ENCODE results near the gene ADORA2B.
"Not testable (repeated sequence)": the region's sequence is repeated elsewhere in the genome, so short reads cannot be mapped to it uniquely, and the experiment has no call there.

ADORA2B gene

DNA sequence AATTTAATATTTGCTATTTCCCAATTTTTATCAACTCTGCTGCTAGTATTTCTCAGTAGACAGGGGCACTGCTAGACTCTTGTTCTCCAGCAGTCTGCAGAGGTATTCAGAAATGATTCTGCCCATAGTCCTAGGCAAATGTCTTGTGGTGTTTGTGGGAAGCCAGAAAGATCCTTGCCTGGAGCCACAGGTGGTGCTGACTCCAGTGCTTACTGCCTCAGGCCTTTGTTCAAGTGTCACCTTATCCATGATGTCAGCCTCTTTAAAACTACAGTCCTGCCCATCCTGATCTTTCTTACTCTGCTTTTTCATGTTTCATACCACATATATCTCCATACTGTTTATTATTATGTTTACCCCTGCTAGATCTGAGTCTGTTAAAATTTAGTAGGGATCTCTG, 28.1 kb downstream of the ADORA2B start:
- Histone ChIP-seq H3K36me3 (replicated peaks; ENCODE audit: low read depth, low read length) (no peaks in the 10 kb centered on the region), H3K4me1 (ENCODE audit: low read length) (no peaks in the 10 kb centered on the region), H2AFZ (ENCODE audit: low read depth, low read length) (no peak overlapping the region), H3K4me2 (ENCODE audit: low read length) (no peak overlapping the region), H3K27me3 (ENCODE audit: low read depth, low read length) (peaks cover 17% of the 10 kb centered on the region), H3K4me3 (ENCODE audit: low read length) (no peak overlapping the region), H4K20me1 (ENCODE audit: insufficient read depth, low read length) (no peaks in the 10 kb centered on the region), H3K9ac (ENCODE audit: low read length) (no peak overlapping the region), H3K9me3 (ENCODE audit: insufficient read depth, low read length) (no peaks in the 10 kb centered on the region), H3K79me2 (ENCODE audit: low read length) (no peaks in the 10 kb centered on the region), H3K27ac (ENCODE audit: low read length) (no peak overlapping the region)
- TF ChIP-seq, protein P1, sequence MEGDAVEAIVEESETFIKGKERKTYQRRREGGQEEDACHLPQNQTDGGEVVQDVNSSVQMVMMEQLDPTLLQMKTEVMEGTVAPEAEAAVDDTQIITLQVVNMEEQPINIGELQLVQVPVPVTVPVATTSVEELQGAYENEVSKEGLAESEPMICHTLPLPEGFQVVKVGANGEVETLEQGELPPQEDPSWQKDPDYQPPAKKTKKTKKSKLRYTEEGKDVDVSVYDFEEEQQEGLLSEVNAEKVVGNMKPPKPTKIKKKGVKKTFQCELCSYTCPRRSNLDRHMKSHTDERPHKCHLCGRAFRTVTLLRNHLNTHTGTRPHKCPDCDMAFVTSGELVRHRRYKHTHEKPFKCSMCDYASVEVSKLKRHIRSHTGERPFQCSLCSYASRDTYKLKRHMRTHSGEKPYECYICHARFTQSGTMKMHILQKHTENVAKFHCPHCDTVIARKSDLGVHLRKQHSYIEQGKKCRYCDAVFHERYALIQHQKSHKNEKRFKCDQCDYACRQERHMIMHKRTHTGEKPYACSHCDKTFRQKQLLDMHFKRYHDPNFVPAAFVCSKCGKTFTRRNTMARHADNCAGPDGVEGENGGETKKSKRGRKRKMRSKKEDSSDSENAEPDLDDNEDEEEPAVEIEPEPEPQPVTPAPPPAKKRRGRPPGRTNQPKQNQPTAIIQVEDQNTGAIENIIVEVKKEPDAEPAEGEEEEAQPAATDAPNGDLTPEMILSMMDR (IDR thresholded peaks at IDR 0.05; ENCODE audit: low read depth, low read length): no peak
- TF ChIP-seq EZH2phosphoT487 (IDR thresholded peaks at IDR 0.05; ENCODE audit: low read depth): no peak

DNA sequence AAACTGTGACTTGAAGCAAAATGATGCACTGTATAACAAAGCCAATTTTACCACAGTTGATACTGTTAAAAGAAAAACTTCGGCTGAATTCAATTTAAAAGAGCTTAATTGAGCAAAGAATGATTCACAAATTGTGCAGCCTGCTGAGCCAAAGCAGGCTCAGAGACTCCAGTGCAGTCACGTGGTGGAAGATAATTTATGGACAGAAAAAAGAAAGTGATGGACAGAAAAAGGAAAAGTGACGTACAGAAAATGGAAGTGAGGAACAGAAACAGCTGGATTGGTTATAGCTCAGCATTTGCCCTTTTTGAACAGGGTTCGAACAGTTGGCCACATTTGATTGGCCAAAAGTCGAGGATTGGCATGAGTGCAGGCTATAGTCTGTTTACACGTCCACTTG, 28.9 kb downstream of the ADORA2B start:
- no peaks in the 10 kb centered on the region for H3K9me3 ChIP-seq (ENCODE audit: insufficient read depth, low read length)
- TF ChIP-seq, protein P1 (IDR thresholded peaks at IDR 0.05; ENCODE audit: low read depth, low read length): no peak
- TF ChIP-seq EZH2phosphoT487 (IDR thresholded peaks at IDR 0.05; ENCODE audit: low read depth): no peak
- H3K4me2 ChIP-seq (ENCODE audit: low read length): no peak overlapping the region
- H3K79me2 ChIP-seq (ENCODE audit: low read length): no peaks in the 10 kb centered on the region
- H3K9ac ChIP-seq (ENCODE audit: low read length): no peak overlapping the region
- H3K27ac ChIP-seq (ENCODE audit: low read length): no peak overlapping the region
- no peak overlapping the region for H2AFZ ChIP-seq (ENCODE audit: low read depth, low read length)
- no peaks in the 10 kb centered on the region for H3K4me1 ChIP-seq (ENCODE audit: low read length)
- no peak overlapping the region for H3K4me3 ChIP-seq (ENCODE audit: low read length)
- H3K27me3 ChIP-seq (ENCODE audit: low read depth, low read length): peaks cover 11% of the 10 kb centered on the region
- no peaks in the 10 kb centered on the region for H3K36me3 ChIP-seq (replicated peaks; ENCODE audit: low read depth, low read length)
- no peaks in the 10 kb centered on the region for H4K20me1 ChIP-seq (ENCODE audit: insufficient read depth, low read length)

DNA sequence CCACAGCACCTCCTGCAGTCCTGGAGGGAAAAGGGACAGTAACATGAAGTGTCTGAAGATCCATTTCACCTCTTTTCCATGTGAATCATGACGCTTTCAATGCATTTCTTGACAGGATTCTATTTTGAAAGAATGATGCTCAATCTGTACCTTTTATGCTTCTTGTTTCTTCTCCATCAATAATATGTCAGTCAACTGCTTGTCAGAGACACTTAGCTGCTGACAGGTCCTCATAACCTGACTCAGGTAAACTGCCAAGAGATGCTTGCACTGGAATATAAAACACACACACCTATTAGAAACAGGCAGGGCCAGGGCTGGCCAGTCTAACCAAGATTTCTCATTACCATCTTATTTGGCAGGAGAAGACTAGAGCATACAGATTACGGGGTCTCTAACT, 33.0 kb downstream of the ADORA2B start:
- Histone ChIP-seq H4K20me1 (ENCODE audit: insufficient read depth, low read length) (peaks cover 15% of the 10 kb centered on the region), H3K27me3 (ENCODE audit: low read depth, low read length) (no peaks in the 10 kb centered on the region), H3K79me2 (ENCODE audit: low read length) (no peaks in the 10 kb centered on the region), H2AFZ (ENCODE audit: low read depth, low read length) (no peak overlapping the region), H3K4me2 (ENCODE audit: low read length) (no peak overlapping the region), H3K9ac (ENCODE audit: low read length) (no peak overlapping the region), H3K9me3 (ENCODE audit: insufficient read depth, low read length) (no peaks in the 10 kb centered on the region), H3K36me3 (replicated peaks; ENCODE audit: low read depth, low read length) (peaks cover 6% of the 10 kb centered on the region), H3K27ac (ENCODE audit: low read length) (no peak overlapping the region), H3K4me1 (ENCODE audit: low read length) (peaks cover 17% of the 10 kb centered on the region), H3K4me3 (ENCODE audit: low read length) (no peak overlapping the region)
- no peak for TF ChIP-seq EZH2phosphoT487 (IDR thresholded peaks at IDR 0.05; ENCODE audit: low read depth)
- TF ChIP-seq, protein P1 (IDR thresholded peaks at IDR 0.05; ENCODE audit: low read depth, low read length): no peak

DNA sequence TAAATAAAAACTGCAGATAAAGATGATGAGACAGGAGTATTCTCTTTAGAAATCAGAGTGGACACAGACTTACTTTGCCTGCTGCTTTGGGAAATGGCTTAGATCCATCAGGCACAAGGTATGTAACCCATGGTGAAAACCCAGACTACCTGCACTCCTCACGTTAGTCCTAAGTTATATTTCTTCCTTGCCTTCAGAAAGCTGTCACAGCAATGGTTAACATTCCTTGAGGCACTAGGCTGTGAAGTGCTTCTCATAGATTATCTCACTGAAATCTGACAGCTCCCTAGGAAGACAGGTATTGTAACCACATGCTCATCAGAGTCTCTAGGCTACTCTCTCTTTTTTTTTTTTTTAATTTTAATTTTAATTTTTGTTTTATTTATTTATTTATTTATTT, 33.7 kb downstream of the ADORA2B start:
- TF ChIP-seq, protein P1 (IDR thresholded peaks at IDR 0.05; ENCODE audit: low read depth, low read length): no peak
- TF ChIP-seq EZH2phosphoT487 (IDR thresholded peaks at IDR 0.05; ENCODE audit: low read depth): no peak
- Histone ChIP-seq H2AFZ (ENCODE audit: low read depth, low read length) (no peak overlapping the region), H3K79me2 (ENCODE audit: low read length) (no peaks in the 10 kb centered on the region), H3K27me3 (ENCODE audit: low read depth, low read length) (no peaks in the 10 kb centered on the region), H3K4me1 (ENCODE audit: low read length) (peaks cover 17% of the 10 kb centered on the region), H3K27ac (ENCODE audit: low read length) (no peak overlapping the region), H3K9ac (ENCODE audit: low read length) (no peak overlapping the region), H3K4me3 (ENCODE audit: low read length) (no peak overlapping the region), H3K36me3 (replicated peaks; ENCODE audit: low read depth, low read length) (peaks cover 6% of the 10 kb centered on the region), H3K9me3 (ENCODE audit: insufficient read depth, low read length) (no peaks in the 10 kb centered on the region), H3K4me2 (ENCODE audit: low read length) (no peak overlapping the region), H4K20me1 (ENCODE audit: insufficient read depth, low read length) (peaks cover 15% of the 10 kb centered on the region)

DNA sequence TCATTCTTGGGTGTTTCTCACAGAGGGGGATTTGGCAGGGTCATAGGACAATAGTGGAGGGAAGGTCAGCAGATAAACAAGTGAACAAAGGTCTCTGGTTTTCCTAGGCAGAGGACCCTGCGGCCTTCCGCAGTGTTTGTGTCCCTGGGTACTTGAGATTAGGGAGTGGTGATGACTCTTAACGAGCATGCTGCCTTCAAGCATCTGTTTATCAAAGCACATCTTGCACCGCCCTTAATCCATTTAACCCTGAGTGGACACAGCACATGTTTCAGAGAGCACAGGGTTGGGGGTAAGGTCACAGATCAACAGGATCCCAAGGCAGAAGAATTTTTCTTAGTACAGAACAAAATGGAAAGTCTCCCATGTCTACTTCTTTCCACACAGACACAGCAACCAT, 34.1 kb downstream of the ADORA2B start:
- peaks cover 17% of the 10 kb centered on the region for H3K4me1 ChIP-seq (ENCODE audit: low read length)
- H3K27me3 ChIP-seq (ENCODE audit: low read depth, low read length); H3K4me2 ChIP-seq (ENCODE audit: low read length); H3K27ac ChIP-seq (ENCODE audit: low read length); H3K9me3 ChIP-seq (ENCODE audit: insufficient read depth, low read length); H3K79me2 ChIP-seq (ENCODE audit: low read length); H3K4me3 ChIP-seq (ENCODE audit: low read length); H2AFZ ChIP-seq (ENCODE audit: low read depth, low read length); H3K36me3 ChIP-seq (replicated peaks; ENCODE audit: low read depth, low read length); H3K9ac ChIP-seq (ENCODE audit: low read length): not testable (repeated sequence)
- peaks cover 15% of the 10 kb centered on the region for H4K20me1 ChIP-seq (ENCODE audit: insufficient read depth, low read length)

All from OCI-LY3 (cell line).